Left lung (tissue), 10 donors: ENCODE measurements around the gene OSCAR. TPM values are rescaled to one million over a fixed set of nuclear protein-coding genes. Genes with fewer than 3 reads are reported as not detected.

ENCODE experiments used
- ATAC-seq: fragments of 200-7000 bp; cut with Tn5 transposase; one replicate; pipeline ENCODE4 v1.9.1; 2020; ENCODE audit warnings: moderate library complexity
- DNase-seq, 4 donors: peaks; one replicate each; pipeline ENCODE4 v3.0.0-alpha.2; 2013 to 2020
- H3K27ac ChIP-seq, 2 donors: fragments of 200-600 bp; sonication (generic) in 1 of 2; one replicate each; pipeline versions ENCODE4 v1.5.0 to v1.8.0; 2020 to 2021
- H3K27me3 ChIP-seq, 2 donors: fragments of 200-600 bp; sonication (generic) in 1 of 2; one replicate each; pipeline versions ENCODE4 v1.5.0 to v1.8.0; 2020 to 2021
- H3K36me3 ChIP-seq, 2 donors: fragments of 200-600 bp; sonication (generic) in 1 of 2; one replicate each; pipeline versions ENCODE4 v1.5.0 to v1.8.0; 2020 to 2021
- H3K4me1 ChIP-seq, 2 donors: fragments of 200-600 bp; one replicate each; pipeline ENCODE4 v1.8.0; 2021
- H3K4me3 ChIP-seq, 2 donors: fragments of 200-600 bp; sonication (generic) in 1 of 2; one replicate each; pipeline versions ENCODE4 v1.5.0 to v1.8.0; 2020 to 2021; ENCODE audit warnings: mild to moderate bottlenecking in 1 of 2
- H3K9me3 ChIP-seq, 2 donors: fragments of 200-600 bp; sonication (generic) in 1 of 2; one replicate each; pipeline versions ENCODE4 v1.5.0 to v1.8.0; 2020 to 2021
- intact Hi-C, 2 donors: fragments of 100-400 bp; cut with DNase I; formaldehyde crosslinking; loops; one replicate each; pipeline versions ENCODE4 v1.11.2 to v1.14.2; 2022
- polyA plus RNA-seq, 6 donors: library from polyadenylated mRNA; unstranded; fragments of 120-200 nt; gene quantifications; one replicate each; pipeline ENCODE4 v1.2.1, GENCODE V29; 2013; ENCODE audit not compliant: insufficient read length in 6 of 6
- total RNA-seq, 2 donors: library from RNA; stranded (reverse); fragmentation: NEBNext Ultra II Directional; extraction: Animal tissue kit (Norgen Biotek cat#: 25700); gene quantifications; one replicate each; pipeline ENCODE4 v1.2.1, GENCODE V29; 2021
- TF ChIP-seq, protein P1 (sequence below), 2 donors: fragments of 200-600 bp; sonication (generic) in 1 of 2; IDR thresholded peaks; one replicate each; pipeline versions ENCODE4 v1.5.0 to v1.8.0; 2021; ENCODE audit warnings: antibody characterized with exemption in 2 of 2
- donor health status: DM: no; HTN: yes; CAD: no.
- donor health status: DM: no; HTN: no; CAD: no.

Gene OSCAR
- total and polyA plus RNA-seq, 8 donors, result 0.43 to 57.1 (median 0.58) TPM

DNA sequence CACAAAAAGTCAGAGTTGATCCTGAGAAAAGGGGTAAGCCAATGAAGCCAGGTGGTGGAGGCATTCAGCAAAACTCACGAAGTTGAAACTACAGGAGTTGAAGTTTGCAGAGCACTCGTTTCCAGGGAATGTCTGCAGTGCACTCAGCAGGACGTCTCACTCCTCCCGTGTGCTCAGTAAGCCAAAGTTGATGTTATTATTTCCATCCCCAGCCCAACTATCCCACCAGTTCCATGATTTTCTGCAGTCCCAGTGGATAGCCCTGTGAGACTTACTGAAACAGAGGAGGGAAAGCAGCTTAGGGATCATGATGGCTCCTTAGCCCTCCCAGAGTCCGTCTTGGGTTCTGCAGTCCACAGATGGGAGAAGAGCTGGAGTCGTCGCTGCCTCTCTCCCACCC lies 19.6 kb downstream of the OSCAR start, which contains the start of gene TARM1:
Gene TARM1, minus strand, starts transcription at position 334 of the 400 bp plus-strand sequence. Its CDS starts 25 bp downstream, at position 309.
- intact Hi-C loops, result no loop called here
- peak within 1 kb of the TSS in 1 of 2 donors; percentile 48 for H3K27ac ChIP-seq
- peaks cover 0 to 25% of the 10 kb centered on the region in 2 donors for H3K4me1 ChIP-seq
- no peak within 1 kb of the TSS for H3K4me3 ChIP-seq
- H3K36me3 ChIP-seq, result no peaks in the 10 kb centered on the region
- DNase-seq, result no peak
- no peak for ATAC-seq
- H3K27me3 ChIP-seq, result no peaks in the 10 kb centered on the region
- H3K9me3 ChIP-seq, result peaks cover 0 to 12% of the 10 kb centered on the region in 2 donors
- TF ChIP-seq, protein P1, sequence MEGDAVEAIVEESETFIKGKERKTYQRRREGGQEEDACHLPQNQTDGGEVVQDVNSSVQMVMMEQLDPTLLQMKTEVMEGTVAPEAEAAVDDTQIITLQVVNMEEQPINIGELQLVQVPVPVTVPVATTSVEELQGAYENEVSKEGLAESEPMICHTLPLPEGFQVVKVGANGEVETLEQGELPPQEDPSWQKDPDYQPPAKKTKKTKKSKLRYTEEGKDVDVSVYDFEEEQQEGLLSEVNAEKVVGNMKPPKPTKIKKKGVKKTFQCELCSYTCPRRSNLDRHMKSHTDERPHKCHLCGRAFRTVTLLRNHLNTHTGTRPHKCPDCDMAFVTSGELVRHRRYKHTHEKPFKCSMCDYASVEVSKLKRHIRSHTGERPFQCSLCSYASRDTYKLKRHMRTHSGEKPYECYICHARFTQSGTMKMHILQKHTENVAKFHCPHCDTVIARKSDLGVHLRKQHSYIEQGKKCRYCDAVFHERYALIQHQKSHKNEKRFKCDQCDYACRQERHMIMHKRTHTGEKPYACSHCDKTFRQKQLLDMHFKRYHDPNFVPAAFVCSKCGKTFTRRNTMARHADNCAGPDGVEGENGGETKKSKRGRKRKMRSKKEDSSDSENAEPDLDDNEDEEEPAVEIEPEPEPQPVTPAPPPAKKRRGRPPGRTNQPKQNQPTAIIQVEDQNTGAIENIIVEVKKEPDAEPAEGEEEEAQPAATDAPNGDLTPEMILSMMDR (IDR thresholded peaks at IDR 0.05), result no peak

DNA sequence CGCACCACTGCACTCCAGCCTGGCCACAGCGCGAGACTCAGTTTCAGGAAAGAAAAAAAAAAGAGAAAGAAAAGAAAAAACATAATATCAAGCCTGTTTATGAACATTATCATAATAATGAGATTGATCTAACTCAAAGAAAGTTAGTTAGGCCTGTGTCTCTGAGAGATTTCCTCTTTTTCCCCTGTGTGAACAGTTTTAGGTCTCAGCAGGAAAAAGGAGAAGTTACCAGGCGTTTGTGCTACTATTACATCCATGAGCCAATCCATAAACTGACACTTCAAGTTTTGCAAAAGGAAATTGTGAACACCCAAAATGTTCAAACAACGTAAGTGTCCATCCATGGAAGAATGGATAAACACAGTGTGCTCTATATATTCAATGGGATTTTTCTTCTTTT lies 23.3 kb downstream of the OSCAR start:
- H3K9me3 ChIP-seq, result peaks cover 0 to 6% of the 10 kb centered on the region in 2 donors
- H3K4me3 ChIP-seq, result no peak overlapping the region
- peaks cover 0 to 25% of the 10 kb centered on the region in 2 donors for H3K4me1 ChIP-seq
- no peak for DNase-seq
- intact Hi-C loops, result no loop called here
- no peaks in the 10 kb centered on the region for H3K27me3 ChIP-seq
- ATAC-seq, result no peak
- TF ChIP-seq, protein P1 (IDR thresholded peaks at IDR 0.05), result no peak
- no peaks in the 10 kb centered on the region for H3K36me3 ChIP-seq
- peak overlapping the region in 1 of 2 donors; percentile 38 for H3K27ac ChIP-seq

DNA sequence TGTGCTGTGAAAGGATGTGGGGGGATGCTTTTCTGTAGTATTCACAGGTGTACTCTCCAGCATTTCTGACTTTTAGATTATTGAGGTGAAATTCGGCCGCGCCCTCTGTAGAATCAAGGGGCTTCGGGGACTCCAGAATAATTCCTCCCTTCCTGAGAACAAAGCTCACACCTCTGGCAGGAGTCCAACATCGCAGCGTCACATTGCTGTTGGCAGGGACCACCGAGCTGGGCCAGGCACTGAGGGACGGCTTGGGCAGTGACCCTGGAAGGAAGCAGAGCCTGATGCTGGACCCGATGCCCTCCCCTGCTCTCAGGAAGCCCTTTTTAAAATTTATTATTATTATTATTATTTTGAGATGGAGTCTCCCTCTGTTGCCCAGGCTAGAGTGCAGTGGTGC lies 25.8 kb downstream of the OSCAR start:
- no peaks in the 10 kb centered on the region for H3K27me3 ChIP-seq
- no peak overlapping the region for H3K4me3 ChIP-seq
- H3K27ac ChIP-seq, result no peak overlapping the region
- peaks cover 0 to 14% of the 10 kb centered on the region in 2 donors for H3K4me1 ChIP-seq
- peaks cover 0 to under 1% of the 10 kb centered on the region in 2 donors for H3K9me3 ChIP-seq
- TF ChIP-seq, protein P1 (IDR thresholded peaks at IDR 0.05), result no peak
- intact Hi-C loops, result no loop called here
- H3K36me3 ChIP-seq, result no peaks in the 10 kb centered on the region
- ATAC-seq (no peak), DNase-seq (no peak)

DNA sequence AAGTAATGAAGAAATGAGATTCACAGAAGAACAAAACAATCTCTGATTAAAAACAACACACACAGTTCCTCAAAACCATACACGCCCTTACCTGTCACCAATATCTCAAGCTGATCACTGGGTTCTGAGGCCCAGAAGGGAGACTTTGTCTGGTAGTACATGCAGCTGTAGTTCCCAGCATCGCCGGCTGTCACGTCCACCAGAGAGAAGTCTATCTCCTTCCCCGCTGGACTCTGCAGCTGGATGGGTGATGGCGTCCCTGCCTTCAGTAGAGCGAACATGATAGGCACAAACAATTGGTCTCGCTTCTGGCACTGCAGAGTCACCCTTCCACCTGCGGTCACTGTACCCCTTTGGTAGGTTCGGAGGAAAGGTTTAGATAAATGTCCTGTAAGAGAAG lies 26.8 kb downstream of the OSCAR start:
- peaks cover 0 to 14% of the 10 kb centered on the region in 2 donors for H3K4me1 ChIP-seq
- no peak overlapping the region for H3K27ac ChIP-seq
- no peaks in the 10 kb centered on the region for H3K27me3 ChIP-seq
- no peaks in the 10 kb centered on the region for H3K36me3 ChIP-seq
- intact Hi-C loops, result no loop called here
- H3K9me3 ChIP-seq, result peaks cover 0 to 8% of the 10 kb centered on the region in 2 donors
- no peak for ATAC-seq
- H3K4me3 ChIP-seq, result no peak overlapping the region
- TF ChIP-seq, protein P1 (IDR thresholded peaks at IDR 0.05), result no peak
- DNase-seq, result no peak

DNA sequence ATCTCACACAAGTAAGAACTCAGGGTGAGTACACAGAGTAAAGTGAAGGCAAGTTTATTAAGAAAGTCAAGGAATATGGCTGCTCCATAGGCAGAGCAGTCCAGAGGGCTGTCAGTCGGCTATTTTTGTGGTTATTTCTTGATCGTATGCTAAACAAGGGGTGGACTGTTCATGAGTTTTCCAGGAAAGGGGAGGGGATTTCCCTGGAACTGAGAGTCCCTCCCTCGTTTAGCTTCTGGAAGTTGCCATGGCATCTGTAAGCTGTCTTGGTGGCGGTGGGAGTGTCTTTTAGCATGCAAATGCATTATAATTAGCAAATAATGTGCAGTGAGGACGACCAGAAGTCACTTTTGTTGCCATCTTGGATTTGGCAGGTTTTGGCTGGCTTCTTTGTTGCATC lies 31.1 kb downstream of the OSCAR start:
- Histone ChIP-seq H3K36me3 (no peaks in the 10 kb centered on the region), H3K27ac (no peak overlapping the region), H3K4me1 (no peaks in the 10 kb centered on the region), H3K4me3 (no peak overlapping the region), H3K27me3 (peaks cover 0 to 10% of the 10 kb centered on the region in 2 donors), H3K9me3 (peaks cover 0 to 8% of the 10 kb centered on the region in 2 donors)
- no peak for ATAC-seq
- no peak for DNase-seq
- intact Hi-C loops, result no loop called here
- TF ChIP-seq, protein P1 (IDR thresholded peaks at IDR 0.05), result no peak
